ENCODE measurements around the gene UBAC1.

Gene UBAC1

GRCh38 chr9:135991771-135992170 lies 30.6 kb upstream of the UBAC1 start:
- H3K27ac ChIP-seq (replicated peaks), result no peak overlapping the region
- H3K27me3 ChIP-seq (ENCODE audit: insufficient read depth, poor library complexity, severe bottlenecking), result no peaks in the 10 kb centered on the region
- no peak overlapping the region for H3K4me3 ChIP-seq (replicated peaks; ENCODE audit: insufficient read depth, low read length)
- DNase-seq (ENCODE audit: low read depth in 1 of 2, low spot score in 1 of 2), result no peak
- no peak for TF ChIP-seq REST (IDR thresholded peaks at IDR 0.05; ENCODE audit: insufficient replicate concordance, low read depth)
- TF ChIP-seq POLR2AphosphoS5 (IDR thresholded peaks at IDR 0.05; ENCODE audit: low read depth), result no peak
- TF ChIP-seq GABPA (IDR thresholded peaks at IDR 0.05; ENCODE audit: low read depth), result no peak
- TF ChIP-seq, protein P1, sequence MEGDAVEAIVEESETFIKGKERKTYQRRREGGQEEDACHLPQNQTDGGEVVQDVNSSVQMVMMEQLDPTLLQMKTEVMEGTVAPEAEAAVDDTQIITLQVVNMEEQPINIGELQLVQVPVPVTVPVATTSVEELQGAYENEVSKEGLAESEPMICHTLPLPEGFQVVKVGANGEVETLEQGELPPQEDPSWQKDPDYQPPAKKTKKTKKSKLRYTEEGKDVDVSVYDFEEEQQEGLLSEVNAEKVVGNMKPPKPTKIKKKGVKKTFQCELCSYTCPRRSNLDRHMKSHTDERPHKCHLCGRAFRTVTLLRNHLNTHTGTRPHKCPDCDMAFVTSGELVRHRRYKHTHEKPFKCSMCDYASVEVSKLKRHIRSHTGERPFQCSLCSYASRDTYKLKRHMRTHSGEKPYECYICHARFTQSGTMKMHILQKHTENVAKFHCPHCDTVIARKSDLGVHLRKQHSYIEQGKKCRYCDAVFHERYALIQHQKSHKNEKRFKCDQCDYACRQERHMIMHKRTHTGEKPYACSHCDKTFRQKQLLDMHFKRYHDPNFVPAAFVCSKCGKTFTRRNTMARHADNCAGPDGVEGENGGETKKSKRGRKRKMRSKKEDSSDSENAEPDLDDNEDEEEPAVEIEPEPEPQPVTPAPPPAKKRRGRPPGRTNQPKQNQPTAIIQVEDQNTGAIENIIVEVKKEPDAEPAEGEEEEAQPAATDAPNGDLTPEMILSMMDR (IDR thresholded peaks at IDR 0.05; ENCODE audit: insufficient read depth, low read length), result no peak
- TF ChIP-seq SPI1 (IDR thresholded peaks at IDR 0.05; ENCODE audit: borderline replicate concordance, low read depth), result no peak

DNA sequence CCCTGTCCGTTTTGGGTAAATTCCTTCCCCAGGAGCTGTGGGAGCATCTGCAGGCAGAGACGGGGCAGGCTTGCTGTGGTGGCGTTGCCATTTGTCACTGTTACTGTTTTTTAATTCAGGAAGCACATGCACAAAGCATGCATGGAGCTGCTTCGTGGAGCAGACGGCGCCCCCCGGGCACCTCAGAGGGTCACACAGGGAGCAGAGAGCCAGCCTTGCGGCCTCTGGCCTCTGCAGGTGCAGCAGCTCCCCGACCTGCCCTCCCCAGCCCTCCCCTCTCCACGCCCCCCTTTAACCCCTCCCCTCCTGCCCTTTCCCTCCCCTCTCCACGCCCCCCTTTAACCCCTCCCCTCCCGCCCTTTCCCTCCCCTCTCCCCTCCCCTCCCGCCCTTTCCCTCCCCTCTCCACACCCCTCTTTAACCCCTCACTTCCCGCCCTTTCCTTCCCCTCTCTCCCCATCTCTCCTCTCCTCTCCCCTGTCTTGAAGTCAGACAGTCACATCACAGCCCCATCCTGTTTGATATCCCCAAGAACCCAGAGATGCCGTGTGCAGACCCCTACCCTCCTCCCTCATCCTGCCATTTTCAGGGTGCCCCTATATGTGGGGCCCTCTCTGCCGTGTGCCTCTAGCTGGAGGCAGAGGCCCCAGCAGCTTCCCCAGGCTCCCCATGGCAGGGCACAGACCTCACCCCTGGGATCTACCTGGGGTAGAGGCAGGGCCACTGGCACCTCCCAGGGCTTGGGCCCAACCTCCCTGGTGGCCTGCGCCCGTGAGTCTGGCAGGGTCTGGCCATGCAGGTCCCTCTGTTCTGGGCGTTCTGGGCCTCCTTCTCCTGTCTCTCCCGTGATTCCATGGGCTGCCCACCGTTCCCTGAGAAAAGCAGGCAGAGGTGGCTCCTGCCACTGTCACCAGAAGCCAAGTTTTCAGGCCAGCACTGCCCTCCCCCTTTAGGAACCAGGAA lies 29.6 kb upstream of the UBAC1 start:
- H3K4me3 ChIP-seq (replicated peaks; ENCODE audit: insufficient read depth, low read length), result no peak overlapping the region
- DNase-seq (ENCODE audit: low read depth in 1 of 2, low spot score in 1 of 2), result peak; percentile 34 to 43
- TF ChIP-seq GABPA (IDR thresholded peaks at IDR 0.05; ENCODE audit: low read depth) (no peak), SPI1 (IDR thresholded peaks at IDR 0.05; ENCODE audit: borderline replicate concordance, low read depth) (no peak)
- TF ChIP-seq, protein P1 (IDR thresholded peaks at IDR 0.05; ENCODE audit: insufficient read depth, low read length), result no peak
- no peak overlapping the region for H3K27ac ChIP-seq (replicated peaks)
- H3K27me3 ChIP-seq (ENCODE audit: insufficient read depth, poor library complexity, severe bottlenecking), result no peaks in the 10 kb centered on the region

GRCh38 chr9:135989722-135990467 lies 28.7 kb upstream of the UBAC1 start:
- peak in 1 of 2 experiments; percentile 58 for DNase-seq (ENCODE audit: low read depth in 1 of 2, low spot score in 1 of 2)
- H3K27me3 ChIP-seq (ENCODE audit: insufficient read depth, poor library complexity, severe bottlenecking), result no peaks in the 10 kb centered on the region

GRCh38 chr9:135989157-135989556 lies 28.0 kb upstream of the UBAC1 start:
- Histone ChIP-seq H3K27me3 (ENCODE audit: insufficient read depth, poor library complexity, severe bottlenecking) (peaks cover 2% of the 10 kb centered on the region), H3K4me3 (replicated peaks; ENCODE audit: insufficient read depth, low read length) (no peak overlapping the region), H3K27ac (replicated peaks) (no peak overlapping the region)
- no peak for TF ChIP-seq GABPA (IDR thresholded peaks at IDR 0.05; ENCODE audit: low read depth)
- no peak for TF ChIP-seq REST (IDR thresholded peaks at IDR 0.05; ENCODE audit: insufficient replicate concordance, low read depth)
- TF ChIP-seq, protein P1 (IDR thresholded peaks at IDR 0.05; ENCODE audit: insufficient read depth, low read length), result no peak
- TF ChIP-seq POLR2AphosphoS5 (IDR thresholded peaks at IDR 0.05; ENCODE audit: low read depth), result no peak
- no peak for TF ChIP-seq SPI1 (IDR thresholded peaks at IDR 0.05; ENCODE audit: borderline replicate concordance, low read depth)
- no peak for DNase-seq (ENCODE audit: low read depth in 1 of 2, low spot score in 1 of 2)

More at GRCh38 chr9:135989722-135990467, 28.7 kb upstream of the UBAC1 start:
- Histone ChIP-seq H3K27ac (replicated peaks) (no peak overlapping the region), H3K4me3 (replicated peaks; ENCODE audit: insufficient read depth, low read length) (no peak overlapping the region)
- no peak for TF ChIP-seq GABPA (IDR thresholded peaks at IDR 0.05; ENCODE audit: low read depth)
- TF ChIP-seq, protein P1 (IDR thresholded peaks at IDR 0.05; ENCODE audit: insufficient read depth, low read length), result no peak

Measured in HL-60 (cell line).